SKM-1 (cell line): ENCODE measurements around the gene CREB3.

Experiments used
- DNase-seq: peaks from one replicate; lab custom pipeline; 2025; ENCODE audit not compliant: unreplicated experiment; lab: John Stamatoyannopoulos, UW

The CREB3 gene, protein sequence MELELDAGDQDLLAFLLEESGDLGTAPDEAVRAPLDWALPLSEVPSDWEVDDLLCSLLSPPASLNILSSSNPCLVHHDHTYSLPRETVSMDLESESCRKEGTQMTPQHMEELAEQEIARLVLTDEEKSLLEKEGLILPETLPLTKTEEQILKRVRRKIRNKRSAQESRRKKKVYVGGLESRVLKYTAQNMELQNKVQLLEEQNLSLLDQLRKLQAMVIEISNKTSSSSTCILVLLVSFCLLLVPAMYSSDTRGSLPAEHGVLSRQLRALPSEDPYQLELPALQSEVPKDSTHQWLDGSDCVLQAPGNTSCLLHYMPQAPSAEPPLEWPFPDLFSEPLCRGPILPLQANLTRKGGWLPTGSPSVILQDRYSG

DNA sequence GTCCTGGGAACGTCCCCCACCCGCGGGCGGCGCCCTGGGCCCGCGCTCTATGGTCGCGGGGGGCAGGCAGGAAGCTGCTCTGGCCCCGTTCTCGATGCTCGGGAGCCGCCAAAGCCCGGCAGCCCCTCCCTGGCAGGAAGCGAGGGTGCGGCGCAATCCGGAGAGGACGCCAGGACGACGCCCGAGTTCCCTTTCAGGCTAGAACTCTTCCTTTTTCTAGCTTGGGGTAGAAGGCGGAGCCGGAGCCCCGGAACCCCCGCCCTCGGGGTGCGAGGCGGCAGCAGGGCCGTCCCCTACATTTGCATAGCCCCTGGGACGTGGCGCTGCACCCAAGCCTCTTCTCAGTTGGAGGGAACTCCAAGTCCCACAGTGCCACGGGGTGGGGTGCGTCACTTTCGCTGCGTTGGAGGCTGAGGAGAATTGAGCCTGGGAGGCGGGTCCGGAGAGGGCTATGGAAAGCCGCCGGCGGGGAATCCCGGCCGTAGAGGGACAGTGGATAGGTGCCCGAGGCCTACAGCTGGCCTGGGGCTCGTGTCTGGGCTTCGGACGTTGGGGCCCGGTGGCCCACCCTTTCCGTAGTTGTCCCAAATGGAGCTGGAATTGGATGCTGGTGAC lies at the start of gene CREB3, which contains the start of gene TLN1:
TSS of gene CREB3 (plus strand) at position 482 of the 615 bp plus-strand sequence. CDS start at position 589, 107 bp downstream.
TSS of gene TLN1 (minus strand) at position 11 of the 615 bp plus-strand sequence. CDS start 6,501 bp downstream, outside the sequence.
- DNase-seq: peak; percentile 99

GRCh38 chr9:35683323-35683722 lies 49.1 kb upstream of the CREB3 start:
- no peak for DNase-seq

- no peak for DNase-seq
Measured at GRCh38 chr9:35684921-35685320, 47.5 kb upstream of the CREB3 start.

DNA sequence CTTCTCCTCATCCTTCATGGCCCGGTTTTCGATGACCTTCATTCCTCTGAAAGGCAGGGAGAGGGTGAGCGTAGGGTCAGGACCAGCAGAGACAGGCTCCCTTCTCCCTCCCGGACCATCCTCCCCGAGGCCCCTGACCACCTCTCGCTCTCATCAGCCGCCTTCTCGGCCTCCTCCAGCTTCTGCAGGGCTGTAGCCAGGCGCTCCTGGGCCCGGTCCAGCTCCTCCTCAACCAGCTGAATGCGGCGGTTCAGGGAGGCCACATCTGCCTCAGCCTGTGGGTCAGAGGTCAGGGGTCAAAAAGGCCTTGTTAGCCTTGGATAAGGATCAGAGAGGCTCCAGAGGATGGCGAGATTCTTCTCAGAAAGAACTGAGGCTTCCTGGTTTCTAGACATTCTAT lies 47.0 kb upstream of the CREB3 start:
- no peak for DNase-seq

GRCh38 chr9:35686222-35687203 lies 46.0 kb upstream of the CREB3 start:
- DNase-seq: no peak

DNA sequence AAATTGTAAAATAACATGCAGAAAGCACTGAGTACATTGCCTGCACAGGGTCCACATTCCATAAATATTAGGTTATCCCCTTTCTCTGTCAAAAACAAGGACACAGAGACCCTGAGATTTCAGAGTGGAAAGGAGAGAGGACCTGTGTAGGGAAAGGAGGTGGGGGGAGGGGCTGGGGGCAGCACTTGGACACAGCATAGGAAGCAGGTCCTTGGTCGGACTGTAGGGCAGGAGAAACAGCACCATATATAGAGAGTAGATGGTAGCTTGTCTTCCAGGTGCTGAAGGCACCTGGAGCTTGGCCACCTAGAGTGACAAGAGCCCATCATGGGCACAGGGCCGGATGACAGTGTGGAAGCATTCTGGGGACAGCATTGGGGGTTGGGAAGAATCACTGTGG lies 45.2 kb upstream of the CREB3 start:
- DNase-seq: no peak

GRCh38 chr9:35687972-35688557 lies 44.4 kb upstream of the CREB3 start:
- DNase-seq: no peak

DNA sequence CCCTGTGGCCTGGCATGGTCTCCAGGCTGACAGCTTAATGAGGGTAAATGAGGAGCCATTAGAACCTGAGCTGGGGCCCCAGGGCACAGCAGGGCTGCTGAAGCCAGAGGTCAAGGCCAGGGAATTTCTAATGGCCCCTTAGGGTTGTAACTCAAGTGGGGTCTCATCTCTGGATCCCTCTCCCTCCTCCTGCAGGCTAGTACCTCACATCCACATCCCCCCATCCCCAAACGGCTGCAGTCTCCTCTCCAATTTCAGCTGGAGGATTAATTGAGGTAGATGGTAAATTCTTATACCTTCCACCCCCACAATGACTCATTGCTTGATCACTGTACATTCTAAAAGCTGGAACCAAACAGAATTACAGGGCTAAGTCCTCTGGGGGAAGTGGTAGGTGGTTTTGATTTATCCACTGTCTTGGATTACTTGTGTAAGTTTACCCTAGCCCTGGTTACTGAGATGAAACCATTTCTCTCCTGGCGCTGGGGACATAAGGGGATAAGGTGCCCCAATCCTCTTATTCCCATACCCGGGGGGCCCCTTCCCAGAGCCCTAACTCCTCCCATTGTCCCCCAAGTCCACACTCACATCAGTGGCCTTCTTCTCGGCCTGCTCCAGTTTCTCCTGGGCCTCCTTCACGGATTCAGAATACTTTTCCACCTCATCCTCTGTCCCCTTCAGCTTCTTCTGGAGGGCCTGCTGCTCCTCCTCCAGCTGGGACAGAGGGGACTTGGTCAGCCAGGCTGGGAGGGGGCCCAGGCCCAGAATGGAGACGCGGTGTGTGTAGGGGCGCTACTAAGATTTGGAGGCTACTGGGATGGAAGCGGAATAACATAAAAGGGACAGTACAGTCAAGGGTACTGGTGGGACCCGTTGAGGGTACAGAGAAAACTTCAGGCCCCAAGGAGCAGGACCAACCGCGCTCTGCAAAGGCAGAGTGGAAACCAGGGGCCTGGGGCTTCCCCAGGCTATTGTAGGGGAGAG lies 43.6 kb upstream of the CREB3 start:
- DNase-seq: no peak

DNA sequence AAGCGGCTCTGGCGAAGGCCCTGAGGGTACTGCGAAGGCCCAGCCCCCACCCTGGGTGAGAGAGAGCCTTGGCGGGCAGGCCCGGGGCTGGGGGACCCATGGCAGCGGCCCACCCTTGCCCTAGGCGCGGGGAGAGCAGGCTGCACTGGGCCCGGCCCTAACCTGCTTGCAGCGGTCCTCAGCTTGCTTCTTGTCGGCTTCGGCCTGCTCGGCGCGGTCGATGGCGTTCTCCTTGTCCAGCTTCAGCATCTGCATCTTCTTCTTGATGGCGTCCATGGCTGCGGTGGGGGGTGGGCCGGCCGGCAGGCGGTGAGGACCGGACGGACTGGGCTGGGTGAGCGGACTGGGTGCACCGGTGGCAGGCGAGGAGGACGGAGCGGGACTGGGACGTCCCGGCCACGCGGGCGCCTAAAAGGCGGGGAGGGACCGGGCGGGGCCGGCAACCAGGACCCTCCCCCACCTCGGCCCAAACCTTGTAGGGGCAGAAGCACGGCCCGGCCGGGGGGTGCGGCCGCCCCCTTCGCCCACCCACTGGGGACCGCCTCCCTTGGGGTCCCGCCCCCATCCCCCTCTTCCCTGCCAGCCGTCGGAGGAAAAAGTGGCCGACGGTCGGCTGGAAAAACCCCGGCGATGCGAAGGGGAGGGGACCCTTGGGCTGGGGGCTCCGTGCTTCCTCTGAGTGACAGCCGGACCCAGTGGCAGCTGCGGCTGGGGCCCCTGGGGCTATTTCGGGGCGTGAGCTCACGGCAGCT lies 42.7 kb upstream of the CREB3 start, which contains the start of gene TPM2:
TSS of gene TPM2 (minus strand) at position 384 of the 752 bp plus-strand sequence. CDS start at position 276, 108 bp downstream.
- no peak for DNase-seq

DNA sequence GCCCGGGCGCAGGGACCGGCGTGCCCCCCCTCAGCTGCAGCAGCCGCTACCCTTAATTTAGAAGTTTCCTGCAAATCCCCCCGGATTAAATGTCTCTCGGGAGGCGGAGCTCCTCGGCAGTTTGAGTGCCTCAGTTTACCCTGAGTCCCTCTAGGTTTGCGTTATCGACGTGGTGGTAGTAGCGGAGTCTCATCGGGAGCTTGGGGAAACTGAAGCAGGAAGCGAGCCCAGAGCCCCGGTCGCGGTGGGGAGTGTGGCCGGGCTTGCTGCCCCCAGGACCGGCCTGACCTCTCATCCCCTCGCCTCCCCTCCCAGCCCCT lies 42.2 kb upstream of the CREB3 start:
- no peak for DNase-seq

DNA sequence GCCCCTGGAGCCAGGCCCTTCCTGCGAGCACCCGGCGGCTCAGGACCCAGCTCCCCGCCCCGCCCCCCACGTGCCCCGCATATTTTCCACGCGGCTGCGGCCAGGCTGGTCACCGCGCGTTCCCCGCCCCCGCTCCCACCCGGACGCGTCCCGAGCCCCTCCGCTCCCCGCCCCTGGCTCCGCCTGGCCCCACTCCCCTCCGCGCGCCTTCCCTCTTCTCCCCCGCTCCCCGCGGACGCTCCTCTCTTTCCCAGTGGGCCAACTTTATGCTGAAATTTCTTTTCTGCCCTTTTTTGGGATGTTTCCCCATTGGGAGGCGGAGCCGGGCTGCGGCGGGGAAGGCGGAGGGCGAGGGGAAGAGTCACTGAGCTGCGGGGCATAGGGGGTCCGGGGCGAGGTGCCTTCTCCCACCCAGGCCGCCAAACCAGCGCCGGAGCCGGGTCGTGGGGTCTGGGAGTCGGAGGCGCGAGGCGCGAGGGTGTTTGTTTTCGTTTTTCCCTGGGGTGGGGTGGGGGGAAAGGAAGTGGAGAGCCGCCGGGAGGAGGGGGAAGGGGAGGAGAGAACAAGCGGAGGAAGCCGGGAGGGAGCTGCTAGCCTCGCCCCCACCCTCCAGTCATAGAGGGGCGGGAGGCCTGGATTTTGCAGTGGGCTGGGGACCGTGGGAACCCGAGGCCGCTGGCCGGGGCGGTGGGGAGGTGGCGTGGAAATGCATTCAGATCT lies 41.7 kb upstream of the CREB3 start:
- peak; percentile 39 for DNase-seq

GRCh38 chr9:35691334-35691650 lies 41.2 kb upstream of the CREB3 start:
- no peak for DNase-seq

GRCh38 chr9:35691757-35692301 lies 40.6 kb upstream of the CREB3 start:
- no peak for DNase-seq

- no peak for DNase-seq
Measured at GRCh38 chr9:35695943-35696401, 36.5 kb upstream of the CREB3 start.

DNA sequence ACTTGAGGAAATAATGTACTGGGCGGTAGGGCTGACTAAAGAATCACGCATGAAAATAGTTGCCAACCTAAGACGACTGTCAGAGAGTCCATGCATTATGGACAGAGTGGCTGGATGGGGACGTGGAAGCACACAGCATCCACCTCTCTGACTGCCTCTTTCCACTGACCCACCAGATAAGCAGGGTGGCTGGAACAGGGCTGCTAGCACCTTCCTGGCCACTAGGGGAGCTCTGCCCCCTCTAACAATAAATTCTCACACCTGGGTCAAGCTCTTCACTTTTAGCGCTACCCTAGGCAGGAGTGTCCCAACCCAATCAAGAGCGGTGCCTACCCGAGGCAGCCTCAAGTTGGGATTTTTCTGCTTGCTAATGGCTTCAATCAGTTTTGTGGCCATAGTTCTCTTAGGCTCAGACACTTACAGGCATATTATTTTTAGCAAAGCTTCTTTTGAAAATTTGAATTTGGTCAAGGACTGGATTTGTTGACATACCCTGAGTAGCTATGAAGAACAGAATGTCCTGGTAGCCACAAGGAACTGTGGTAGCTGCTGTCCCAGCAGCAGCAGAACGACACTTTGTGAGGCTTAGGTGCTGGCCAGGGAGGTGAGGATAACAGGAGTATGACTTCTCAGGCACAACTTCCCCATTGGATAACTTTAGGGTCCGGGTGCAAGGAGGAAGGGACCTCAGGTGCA lies 35.8 kb upstream of the CREB3 start:
- peak; percentile 9 for DNase-seq

DNA sequence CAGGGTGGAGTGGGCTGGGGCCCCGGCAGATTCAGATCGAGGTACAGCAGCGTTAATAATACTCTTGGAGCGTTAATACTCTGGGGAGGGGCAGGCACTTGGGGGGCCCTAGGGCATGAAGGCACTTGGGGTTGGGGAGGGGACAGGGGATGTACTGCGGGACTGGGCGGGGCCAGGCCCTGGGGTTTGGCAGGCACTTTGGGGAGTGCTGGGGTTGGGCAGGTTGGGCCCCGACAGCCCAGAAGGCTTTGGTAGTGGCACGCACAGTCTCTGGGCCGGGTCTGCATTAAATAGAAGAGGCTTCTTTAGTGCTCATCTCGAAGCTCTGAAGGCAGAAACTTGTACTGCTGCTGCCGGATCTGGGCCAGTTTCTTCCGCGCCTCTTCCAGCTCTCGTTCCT lies 35.0 kb upstream of the CREB3 start:
- DNase-seq: no peak

DNA sequence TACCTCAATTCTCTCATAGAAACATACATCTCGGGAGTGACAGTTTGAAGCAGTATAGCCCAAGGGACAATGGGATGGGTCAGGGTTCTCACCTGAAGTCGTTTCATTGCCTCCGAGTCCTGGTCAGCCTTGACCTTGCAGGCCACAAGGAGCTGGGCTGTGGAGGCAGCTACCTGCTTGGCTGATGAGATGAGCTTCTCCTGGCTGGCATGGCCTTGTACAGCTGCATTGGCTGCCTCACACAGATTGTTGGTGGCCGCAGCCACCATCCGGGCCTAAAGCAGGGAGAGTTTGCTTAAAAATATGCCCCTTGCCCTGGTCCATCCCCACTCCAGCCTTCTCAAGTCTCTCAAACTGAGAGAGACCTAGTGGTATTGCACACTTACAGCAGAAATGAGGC lies 34.2 kb upstream of the CREB3 start:
- DNase-seq: no peak

- DNase-seq: no peak
Measured at GRCh38 chr9:35700031-35700430, 32.4 kb upstream of the CREB3 start.
